HG03196 (cell line): ENCODE measurements around the gene GDF3.
"Not testable (repeated sequence)": the region's sequence is repeated elsewhere in the genome, so short reads cannot be mapped to it uniquely, and the experiment has no call there.

Experiments used
- ATAC-seq: cut with Tn5 transposase; IDR thresholded peaks from one replicate; pipeline ENCODE4 v1.9.1; 2021; ENCODE audit not compliant: unreplicated experiment

Gene GDF3

DNA sequence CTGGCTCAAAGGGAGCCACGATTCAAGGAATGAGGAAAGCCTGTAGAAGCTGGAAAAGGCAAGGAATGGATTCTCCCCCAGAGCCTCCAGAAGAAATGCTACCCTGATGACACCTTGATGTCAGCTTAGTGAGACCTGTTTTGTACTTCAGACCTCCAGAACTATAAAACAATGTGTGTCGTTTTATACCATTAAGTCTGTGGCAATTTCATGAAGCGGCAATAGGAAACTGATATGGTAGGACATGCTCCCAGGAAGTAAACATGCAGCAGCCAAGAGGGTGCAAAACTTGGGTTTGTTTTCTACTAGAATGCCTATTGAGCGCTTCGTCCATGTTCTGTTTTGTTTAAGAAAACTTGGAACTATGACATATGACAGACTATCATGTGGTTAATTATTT is 27.4 kb downstream of the GDF3 start:
- no peak for ATAC-seq

DNA sequence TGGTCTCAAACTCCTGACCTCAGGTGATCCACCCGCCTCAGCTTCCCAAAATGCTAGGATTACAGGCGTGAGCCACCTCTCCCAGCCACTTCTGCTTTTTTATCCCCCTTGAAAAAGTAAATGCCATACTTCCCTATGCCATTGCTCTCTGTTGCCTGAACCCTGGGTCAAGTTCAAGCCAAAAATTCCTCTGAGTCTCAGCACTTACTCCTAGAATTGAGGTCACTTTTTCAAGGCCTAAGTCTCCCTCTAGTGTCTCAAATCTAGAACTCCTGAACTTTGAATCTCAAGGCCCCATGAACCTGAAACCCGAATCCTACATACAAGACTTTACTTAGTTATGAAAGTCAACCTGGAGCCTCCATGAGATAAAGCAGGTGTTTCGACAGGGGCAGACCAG is 28.4 kb downstream of the GDF3 start:
- ATAC-seq, result no peak

DNA sequence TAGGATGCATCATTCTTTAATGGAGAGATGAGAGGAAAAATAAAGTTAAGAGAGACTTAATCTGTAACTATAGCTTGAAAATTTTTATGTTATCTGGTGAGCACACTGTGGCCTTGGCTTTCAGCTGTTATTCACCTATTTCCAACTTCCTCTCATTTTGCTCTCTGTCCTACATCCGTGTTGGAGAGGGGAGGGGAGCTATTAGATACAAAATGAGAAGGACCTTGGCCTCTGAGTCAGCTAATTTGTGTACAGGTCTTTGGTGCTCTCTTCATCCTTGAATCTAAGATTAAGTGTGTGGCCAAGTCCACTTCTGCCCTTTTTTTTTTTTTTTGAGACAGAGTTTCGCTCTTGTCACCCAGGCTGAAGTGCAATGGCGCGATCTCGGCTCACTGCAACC is 29.0 kb downstream of the GDF3 start:
- no peak for ATAC-seq

DNA sequence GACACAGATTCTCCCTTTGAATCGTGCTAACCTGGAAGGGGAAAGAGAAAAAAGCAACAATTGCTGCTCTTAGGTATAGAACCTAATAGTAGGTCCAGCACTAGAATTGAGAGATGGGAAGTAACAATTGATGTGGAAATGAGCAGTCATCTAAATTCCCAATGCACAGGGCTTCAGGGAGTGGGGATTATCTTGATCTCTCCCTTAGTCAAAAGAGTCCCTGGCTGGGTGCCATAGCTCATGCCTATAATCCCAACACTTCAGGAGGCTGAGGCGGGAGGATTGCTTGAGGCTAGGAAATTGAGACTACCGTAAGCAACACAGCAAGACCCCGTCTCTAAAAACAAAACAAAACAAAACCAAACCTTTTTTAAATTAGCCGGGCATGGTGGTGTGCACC is 33.8 kb downstream of the GDF3 start:
- no peak for ATAC-seq

DNA sequence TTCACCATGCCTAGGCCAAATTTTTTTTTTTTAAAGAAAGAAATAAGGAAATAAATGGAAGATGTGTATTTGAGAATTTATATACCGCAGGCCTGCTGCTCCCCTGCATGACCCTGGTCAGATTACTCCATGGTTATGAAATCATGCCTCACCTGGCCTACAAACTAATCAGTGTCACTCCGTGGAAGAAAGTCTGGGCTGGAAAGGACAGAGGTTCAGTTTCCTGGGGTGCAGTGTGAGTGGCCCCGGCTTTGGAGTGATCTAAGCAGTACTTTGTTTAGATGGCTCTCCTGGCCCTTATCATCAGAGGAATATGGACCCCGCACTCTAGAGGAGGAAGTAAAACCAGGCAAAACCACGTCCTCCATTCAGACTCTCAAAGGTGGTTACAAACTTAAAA is 39.5 kb downstream of the GDF3 start:
- ATAC-seq, result no peak

DNA sequence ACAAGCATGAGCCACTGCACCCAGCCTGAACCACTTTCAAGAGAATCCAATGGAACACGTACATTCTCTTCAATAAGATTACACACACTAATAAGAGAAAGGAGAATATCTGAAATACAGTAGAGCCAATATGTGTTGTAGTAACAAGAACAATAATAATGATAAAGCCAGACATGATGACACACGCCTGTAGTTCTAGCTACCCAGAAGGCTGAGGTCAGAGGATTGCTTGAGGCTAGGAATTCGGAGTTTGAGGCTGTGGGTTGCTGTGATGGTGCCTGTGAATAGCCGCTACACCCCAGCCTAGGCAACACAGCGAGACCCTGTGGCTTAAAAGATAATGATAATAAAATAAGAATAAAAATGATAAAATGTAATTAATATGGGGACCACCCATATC is 45.5 kb downstream of the GDF3 start:
- no peak for ATAC-seq

DNA sequence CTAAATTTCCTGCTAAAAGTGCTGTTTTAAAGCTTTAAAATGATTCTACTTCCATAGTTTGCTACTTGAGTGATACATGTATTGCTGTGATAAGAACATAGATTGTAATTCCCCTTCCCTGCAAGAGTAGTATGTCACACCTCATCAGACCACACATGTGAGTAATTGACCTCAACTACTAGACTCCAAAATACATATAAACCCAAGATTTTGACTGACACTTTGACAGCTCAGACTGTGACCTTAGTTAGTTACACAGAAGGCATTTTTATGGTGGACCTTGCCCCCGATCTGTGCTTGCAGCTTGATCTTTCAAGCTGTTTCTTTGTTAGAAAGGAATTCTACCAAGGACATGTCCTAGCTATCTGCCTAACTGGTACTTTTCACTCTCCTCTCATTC is 48.5 kb downstream of the GDF3 start:
- ATAC-seq, result no peak

DNA sequence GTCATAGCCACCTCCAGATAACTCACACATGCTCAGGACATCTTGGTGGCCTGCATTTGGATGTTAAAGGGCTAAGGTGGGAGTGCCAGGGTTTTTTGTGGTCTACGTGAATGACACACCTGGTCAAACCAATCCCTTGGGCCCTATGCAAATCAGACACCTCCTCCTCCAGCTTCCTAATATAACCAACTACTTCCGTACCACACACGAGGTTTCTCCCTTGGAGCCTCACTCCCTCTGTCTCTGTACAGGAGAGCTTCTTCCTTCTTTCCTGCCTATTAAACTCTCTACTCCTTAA is 49.4 kb downstream of the GDF3 start:
- ATAC-seq, result no peak

DNA sequence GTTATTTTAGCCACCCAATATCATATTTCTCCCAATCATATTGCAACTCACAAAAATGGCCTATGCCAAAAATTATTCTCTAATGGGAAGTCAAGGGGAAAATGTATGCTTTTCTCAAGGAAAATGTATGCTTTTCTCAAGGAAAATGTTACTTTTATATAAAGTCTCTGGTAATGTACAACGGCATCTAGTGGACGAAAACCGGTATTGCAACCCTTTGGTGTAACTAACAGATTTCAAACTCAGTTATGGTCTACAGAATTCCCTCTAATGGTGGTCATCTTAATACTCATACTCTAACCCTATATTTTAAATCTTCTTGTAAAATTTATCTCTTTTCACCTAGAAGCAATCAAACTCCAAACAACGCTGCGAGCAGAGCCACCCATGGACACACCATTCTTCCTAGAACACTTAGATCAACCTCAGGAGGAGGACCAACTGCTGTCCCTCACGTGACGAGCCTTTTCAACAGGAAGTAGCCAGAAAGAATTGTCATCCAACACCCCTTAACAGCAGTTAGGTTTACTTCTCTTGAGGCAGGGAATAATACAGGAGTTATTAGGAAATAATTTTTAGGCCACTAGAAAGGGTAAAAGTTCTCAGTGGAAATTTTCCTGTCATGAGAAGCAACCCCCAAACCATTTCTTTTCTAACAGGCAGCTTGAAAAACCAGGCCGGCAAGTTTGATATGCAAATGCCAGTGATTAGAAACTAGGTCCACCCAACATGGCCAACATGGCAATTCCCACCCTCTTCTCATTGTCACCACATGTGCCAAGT is 50.0 kb downstream of the GDF3 start:
- no peak for ATAC-seq

DNA sequence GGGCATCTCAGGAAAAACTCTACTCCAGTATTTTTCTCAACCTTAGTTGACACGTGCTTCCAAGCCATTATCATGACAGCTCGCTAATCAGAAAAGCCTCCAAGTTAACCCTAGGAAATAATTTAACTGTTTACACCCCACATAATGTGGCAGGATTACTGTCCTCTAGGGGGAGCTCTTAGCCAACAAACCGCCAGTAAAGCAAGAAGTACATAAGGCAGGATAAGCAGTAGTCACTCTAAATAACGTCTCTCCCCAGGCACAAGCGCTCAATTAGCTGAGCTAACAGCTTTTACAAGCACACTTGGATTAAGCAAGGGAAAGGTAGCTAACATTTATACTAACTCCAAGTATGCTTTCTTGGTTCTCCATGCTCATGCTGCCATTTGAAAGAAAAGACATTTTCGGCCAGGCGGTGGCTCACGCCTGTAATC is 52.7 kb downstream of the GDF3 start:
- ATAC-seq, result no peak

DNA sequence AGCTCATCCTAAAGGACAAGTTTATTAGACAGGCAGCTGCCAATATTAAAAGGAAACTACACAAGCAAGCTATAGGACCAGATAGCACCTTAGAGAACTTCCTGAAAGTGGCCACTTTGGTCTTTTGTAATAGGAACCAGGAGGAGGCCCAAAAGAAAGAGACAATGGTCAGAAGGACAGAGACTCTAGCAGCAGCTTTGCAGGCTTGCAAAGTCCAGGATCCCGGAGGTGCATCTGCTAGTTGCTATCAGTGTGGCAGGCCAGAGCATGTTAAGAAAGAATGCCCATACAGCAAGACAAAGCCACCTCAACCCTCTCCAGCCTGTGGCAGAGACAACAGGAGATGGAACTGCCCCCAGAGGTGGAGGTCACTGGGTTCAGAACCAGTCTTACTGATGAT is 53.3 kb downstream of the GDF3 start:
- no peak for ATAC-seq

DNA sequence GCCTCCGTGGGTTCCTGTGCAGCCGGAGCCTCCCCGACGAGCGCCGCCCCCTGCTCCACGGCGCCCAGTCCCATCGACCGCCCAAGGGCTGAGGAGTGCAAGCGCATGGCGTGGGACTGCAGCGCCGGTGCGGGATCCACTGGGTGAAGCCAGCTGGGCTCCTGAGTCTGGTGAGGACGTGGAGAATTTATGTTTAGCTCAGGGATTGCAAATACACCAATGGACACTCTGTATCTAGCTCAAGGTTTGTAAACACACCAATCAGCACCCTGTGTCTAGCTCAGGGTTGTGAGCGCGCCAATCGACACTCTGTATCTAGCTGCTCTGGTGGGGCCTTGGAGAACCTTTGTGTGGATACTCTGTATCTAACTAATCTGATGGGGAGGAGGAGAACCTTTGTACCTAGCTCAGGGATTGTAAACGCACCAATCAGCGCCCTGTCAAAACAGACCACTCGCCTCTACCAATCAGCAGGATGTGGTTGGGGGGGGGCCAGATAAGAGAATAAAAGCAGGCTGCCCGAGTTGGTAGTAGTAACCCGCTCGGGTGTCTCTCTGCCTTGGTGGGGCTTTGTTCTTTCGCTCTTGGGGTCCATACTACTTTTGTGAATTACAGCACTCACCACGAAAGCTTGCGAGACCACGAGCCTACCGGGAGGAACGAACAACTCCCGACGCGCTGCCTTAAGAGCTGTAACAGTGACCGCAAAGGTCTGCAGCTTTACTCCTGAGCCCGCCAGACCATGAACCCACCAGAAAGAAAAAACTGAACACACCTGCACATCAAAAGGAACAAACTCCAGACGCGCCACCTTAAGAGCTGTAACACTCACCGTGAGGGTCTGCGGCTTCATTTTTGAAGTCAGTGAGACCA is 55.2 kb downstream of the GDF3 start:
- ATAC-seq, result not testable (repeated sequence)
